Activated CD8-positive, alpha-beta memory T cell treated with anti-CD3 and anti-CD28 coated beads, Interleukin-2, amount 50 U/mL, for 48 hours (primary cell): ENCODE measurements around the gene PLA2G6.
"Not testable (repeated sequence)": the region's sequence is repeated elsewhere in the genome, so short reads cannot be mapped to it uniquely, and the experiment has no call there.

Experiments
- DNase-seq: peaks from one replicate; pipeline ENCODE4 v3.0.0-alpha.2; 2020

Gene PLA2G6

DNA sequence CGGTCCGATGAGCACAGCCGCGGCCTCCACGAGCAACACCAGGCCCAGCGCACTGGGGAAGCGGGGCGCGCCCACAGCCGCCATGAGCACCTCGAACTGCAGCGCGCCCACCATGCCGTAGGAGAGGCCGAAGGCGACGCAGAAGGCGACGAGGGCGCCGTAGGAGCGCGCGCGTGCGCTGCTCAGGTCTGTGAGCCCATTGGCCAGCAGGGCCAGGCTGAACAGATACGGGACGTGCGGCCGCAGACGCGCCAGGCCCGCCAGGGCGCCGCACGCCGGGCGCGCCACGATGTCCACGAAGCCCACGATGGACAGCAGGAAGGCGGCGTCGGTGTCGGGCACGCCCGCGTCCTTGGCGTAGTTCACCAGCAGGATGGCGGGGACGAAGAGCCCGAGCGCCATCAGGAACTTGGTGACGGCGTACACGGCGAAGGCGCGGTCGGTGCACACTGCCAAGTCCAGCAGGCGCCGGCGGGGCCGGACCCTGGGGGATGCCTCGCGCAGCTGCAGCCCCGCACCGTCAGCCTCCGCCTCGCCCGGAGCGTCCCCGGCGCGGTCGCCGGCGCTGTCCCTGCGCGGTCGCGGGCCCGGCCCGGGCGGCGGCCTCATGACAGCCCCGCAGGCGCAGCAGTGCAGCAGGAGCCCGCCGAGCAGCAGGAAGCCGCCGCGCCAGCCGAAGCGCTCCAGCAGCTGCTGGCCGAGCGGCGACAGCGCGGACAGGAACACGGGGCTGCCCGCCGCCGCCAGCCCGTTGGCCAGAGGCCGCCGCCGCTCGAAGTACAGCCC lies 100.6 kb downstream of the PLA2G6 start:
- DNase-seq = no peak

DNA sequence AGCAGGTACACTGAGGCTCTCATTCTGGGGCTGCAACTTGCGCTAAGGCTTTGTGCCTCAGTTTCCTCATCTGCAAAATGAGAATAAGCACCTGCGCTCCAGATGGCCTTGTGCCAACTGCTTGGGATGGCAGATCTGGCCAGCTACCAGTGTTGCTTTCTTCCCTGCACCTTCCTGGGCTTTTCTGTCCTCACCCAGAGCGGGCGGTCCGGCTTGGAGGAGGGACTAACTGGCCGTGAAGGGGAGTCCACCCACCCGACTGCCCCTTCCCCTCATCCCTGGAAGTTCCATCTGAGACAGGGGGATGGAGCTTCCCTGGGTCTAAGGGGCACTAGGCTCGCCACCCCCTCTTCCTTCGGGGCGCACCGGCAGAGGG lies 101.2 kb downstream of the PLA2G6 start:
- DNase-seq = no peak

DNA sequence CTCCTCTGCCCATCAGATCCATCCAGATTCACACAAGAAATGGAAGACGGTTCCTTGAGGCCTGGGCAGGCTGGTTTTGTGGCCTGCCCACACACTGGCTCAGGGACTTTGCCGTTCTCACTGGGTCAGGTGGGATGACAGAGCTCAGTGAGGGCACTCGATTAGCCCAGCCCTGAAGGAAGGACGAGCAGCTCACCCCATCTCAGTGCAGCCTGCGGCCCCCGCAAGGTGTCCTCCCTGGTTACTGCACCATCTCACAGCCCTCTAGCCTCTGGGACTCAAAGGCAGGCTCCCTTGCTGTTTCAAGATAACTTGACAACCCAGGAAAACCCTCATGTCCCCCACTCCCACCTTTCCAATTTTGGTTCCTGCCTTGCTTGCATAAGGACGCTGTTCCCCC lies 101.8 kb downstream of the PLA2G6 start:
- no peak for DNase-seq

DNA sequence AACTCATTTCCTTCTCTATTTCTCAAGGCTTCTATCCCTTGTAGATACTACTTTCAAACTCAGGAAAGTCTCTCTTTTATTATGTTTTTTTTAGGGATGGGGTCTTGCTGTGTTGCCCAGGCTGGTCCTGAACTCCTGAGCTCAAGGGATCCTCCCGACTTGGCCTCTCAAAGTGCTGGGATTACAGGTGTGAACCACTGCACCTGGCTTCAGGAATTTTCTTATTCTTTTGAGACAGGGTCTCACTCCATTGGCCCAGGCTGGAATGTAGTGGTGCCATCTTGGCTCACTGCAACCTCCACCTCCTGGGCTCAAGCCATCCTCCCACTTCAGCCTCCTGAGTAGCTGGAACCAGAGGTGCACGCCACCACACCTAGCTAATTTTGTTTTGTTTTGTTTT lies 102.4 kb downstream of the PLA2G6 start:
- DNase-seq = not testable (repeated sequence)

DNA sequence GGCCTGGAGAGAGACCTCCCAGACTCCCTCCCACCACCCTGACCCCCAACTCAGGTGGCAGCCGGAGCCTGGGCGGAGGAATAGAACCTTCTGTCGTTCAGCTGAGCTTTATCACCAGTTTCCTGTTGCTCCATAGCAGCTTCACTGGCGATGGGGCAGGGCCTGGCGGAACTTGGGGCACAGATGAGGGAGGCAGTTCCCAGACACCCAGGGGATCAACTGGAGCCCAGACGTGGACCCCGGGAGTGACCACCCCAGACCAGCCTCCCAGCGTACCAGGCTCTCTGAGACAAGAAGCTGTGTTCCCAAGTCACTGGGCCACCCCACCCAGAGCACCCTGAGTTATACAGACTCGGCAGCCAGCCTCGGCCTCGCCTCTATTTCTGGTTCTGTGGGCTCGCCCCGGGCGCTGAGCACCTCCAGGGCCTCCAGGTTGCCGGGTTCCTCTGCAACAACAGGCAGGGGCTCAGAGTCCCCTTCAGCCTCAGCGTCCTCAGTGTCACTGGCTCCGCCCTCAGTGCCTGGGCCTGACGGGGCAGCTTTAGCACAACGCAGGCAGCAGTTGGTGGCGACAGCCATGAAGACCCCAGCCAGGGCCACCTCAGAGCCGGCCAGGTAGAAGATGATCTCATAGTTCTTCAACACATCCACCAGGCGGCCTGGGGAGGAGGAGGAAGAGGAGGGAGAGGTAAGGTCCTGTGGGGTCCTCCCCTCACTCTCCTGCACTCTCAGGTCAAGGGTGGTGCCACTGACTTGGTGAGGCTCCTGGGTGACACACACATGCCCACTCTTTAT lies 103.4 kb downstream of the PLA2G6 start:
- no peak for DNase-seq

DNA sequence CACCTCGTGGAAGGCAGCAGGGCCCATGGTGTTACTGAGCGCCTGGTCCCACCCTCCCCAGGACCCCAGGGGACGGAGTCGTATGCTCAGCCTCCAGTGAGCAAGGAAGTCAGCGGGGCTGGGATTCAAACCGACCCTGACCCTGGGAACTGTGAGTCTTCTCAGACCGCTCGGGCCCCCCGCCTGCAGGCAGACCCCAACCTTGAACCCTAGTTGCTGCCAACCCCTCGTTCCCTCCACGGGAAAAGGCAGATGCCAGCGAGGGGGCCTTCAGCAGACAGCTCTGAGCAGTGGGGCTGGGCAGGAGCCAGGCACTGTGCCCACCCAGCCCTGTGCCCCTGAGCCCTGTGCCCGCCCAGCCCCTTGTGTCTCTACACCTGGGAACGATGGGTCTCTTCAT lies 104.0 kb downstream of the PLA2G6 start:
- no peak for DNase-seq

DNA sequence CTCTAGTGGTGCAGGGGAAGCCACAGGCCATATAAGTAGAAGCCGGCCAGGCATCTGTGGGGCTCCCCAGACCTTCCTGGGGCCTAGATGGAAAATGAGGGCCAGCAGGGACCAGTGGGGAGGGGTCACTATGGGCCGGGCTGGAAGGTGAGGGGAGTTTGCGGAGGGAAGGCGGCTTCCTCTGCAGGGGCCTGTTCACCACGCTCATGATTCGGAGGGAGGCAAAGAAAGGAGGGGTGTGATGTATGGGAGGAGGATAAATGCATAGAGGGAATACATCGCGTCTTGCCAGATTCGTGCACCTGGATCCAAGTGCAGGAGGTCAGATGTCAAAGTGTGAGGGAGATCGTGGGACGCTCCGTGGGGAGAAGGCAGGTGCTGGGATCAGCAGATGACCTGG lies 104.5 kb downstream of the PLA2G6 start:
- DNase-seq = no peak

DNA sequence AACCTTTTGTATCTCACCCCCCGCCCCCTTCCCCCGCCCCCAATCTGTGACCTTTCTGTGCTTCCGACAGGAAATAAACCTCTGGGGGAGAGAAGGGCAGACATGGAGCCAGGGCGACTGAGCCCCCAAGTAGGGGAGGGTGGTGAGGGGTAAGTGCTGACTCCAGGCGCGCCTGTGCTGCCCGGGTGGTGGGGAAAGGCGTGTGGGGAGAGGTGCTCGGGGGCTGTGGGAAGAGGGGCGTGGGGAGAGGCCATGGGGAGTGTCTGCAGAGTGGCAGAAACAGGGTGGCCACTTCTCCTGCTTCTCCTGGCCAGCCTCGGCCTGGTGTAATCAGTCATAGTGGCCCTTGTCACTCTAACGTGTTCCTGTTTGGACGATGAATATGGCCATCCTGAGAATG lies 105.7 kb downstream of the PLA2G6 start:
- DNase-seq = no peak

DNA sequence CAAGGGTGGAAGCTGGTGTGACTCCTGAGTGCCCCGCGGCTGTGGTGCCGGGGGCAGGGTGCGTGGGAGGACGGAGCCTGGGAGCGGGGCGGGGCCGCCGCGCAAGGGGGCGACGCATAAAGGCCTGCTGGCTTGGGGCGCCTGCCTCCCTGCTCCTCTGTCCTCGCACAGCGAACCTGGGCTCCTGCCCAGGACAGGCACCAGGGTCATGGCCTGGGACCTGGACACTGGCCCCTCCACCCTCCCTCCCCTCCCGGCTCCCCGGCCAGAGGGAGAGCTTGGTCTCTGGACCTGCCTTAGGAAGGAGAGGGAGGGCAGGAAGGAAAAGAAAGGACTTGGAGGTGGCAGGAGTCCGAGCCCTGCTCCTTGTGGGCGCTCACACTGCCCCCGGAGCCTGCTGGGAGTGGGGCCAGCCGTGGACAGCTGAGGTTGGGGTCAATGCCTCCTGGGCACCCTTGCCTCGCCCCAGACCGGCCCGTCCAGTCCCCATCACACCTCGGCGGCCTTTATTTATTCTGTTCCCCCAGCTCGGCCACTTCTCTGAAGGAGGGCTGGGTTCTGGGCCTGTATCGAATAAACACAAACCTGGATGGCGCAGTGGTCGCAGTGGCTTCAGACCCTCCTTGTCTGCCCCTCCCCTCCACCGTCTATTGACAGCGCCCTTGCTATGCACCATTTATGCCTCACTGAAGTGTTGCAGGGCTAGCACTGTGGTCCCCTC lies 106.4 kb downstream of the PLA2G6 start:
- DNase-seq = no peak

DNA sequence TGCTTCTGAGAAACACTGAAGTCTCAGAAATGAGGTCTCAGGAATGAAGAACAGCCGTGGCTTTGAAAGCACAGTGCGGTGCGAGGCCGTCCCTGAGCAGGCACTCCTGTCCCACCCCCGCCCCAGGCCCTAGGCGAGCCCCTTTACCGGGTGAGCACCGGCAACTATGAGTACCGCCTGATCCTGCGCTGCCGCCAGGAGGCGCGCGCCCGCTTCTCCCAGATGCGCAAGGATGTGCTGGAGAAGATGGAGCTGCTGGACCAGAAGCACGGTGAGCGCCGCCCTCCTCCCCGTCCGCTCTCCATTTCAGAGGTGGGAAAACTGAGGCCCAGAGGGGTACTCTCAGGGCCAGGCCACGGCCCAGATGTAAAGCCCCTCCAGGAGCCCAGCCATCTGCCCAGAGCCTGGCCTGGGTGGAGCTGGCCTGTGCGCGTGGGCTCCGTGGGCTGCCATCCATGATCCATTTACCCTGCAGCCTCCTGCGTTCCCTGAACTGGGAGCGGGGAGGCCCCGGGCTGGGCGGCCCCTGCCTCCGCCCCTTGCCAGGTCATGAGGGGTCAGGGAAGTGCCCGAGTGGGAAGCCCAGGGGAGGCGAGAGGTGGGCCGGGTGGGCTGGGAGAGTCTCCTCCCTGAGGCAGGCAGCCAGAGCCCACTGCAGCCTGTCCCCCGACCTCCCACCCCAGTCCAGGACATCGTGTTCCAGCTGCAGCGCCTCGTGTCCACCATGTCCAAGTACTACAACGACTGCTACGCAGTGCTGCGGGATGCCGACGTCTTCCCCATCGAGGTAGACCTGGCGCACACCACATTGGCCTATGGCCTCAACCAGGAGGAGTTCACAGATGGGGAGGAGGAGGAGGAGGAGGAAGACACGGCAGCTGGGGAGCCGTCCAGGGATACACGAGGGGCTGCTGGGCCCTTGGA lies 107.2 kb downstream of the PLA2G6 start:
- DNase-seq = no peak

DNA sequence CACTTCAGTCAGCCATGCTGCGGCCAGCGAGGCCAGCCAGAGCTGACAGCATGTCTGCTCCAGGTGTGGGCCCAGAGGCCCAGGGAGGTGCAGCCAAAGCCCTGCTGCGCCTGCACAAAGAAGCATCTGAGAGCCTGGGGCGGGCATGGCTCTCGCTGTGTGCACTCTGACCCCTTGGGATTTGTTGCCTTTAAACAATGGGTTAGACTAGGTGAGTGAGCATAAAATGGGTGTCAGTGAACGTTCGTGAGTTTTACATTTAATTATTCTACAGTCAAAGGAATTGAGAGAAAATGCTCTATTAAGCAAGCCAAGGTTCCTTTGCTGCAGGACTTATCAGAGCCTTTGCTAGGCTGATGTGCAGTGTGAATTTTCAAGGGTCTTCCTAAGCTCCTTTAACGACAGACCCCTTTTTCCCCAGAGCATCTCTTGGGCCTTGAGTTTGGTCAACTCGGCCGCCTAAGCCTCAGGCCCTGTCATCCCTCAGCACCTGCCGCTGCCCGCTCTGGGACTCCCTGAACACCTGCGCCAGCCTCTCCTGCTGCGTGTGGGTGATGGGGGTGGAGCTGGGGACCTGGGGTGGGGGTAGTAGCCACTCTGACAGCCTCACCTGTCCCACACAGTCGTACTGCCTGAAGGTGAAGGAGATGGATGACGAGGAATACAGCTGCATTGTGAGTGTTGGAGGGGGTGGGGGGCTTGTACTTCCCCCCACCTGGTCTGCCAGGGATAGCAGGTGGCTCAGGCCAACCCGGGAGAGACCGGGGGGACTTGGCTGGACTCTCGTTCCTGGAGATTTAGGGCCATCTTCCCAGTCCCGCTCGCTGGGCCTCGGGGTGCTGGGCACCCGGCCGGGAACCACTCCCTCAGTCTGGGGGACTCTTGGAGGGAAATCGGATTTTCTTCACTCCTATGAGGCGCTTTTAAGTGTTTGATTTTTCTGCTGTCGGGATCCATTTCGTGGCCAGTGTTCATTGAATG lies 108.2 kb downstream of the PLA2G6 start:
- DNase-seq = no peak

DNA sequence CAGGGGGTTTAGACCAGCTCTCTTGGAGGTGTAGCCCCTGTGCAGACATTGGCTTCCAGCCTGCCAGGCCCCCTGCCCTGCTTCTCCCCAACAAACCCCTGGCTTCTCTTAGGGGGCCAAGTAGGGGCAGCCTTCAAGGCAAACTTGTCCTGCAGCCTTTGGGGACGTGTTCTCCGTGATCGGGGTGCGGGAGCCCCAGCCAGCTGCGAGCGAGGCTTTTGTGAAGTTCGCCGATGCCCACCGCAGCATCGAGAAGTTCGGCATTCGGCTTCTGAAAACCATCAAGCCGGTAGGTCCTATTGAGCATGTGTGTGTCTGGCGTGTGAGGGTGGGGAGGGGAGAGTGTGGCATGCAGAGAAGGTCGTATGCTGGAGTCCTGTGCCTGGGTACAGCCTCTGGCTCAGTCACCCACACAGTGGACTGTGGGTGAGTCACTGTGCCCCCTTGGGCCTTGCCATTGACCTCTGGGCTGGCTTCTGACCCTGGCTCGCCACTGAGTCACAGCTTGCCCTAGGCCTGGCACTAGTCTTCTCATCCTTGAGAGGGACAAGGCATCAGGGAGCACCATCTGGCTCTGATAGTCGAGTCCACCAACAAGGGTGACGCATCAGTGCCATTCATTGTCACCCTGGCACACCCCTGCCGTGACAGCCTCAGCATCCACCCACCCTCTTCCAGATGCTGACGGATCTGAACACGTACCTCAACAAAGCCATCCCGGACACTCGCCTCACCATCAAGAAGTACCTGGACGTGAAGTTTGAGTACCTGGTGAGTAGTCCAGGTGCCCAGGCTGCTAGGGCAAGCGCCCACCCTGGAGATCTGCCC lies 109.1 kb downstream of the PLA2G6 start:
- no peak for DNase-seq

DNA sequence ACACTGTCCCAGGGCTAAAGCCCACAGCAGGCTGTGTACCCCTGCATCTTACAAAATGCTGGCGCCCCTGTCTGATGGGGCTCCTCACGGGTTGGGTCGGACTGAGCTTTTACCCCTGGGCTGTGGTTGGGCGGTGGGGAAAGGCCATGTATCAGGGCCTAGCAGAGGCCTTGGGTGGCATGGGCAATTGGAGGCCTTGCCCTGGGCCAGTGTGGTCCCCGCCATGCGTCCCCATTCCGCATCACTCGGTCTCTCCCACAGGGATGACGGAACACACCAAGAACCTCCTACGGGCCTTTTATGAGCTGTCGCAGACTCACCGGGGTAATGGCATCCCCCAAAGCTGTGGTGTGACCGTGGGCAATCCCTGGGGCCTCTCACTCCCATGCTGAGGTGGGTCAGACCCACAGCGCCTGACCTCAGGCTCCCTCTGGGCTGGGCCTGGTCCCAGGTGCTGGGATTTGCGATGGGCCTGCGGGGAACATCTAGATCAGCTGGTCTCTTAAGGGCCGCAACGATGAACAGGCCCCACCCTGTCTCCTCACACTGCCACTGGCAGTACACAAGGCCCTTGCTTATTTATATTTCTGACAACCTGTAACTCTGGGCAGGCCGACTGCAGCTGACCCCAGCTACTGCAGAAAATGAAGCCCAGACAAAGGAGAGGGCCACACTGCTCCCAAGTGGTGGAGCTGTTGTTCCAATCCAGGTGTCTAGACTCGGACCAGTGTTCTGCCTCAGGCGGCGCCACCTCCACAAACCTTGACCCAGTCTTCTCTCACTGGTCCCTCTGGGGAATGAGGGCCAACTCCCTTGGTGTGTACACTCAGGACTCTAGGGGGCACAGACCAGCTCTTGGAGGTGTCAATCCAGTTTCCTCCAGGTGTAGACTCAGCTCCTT lies 110.0 kb downstream of the PLA2G6 start:
- DNase-seq = no peak

DNA sequence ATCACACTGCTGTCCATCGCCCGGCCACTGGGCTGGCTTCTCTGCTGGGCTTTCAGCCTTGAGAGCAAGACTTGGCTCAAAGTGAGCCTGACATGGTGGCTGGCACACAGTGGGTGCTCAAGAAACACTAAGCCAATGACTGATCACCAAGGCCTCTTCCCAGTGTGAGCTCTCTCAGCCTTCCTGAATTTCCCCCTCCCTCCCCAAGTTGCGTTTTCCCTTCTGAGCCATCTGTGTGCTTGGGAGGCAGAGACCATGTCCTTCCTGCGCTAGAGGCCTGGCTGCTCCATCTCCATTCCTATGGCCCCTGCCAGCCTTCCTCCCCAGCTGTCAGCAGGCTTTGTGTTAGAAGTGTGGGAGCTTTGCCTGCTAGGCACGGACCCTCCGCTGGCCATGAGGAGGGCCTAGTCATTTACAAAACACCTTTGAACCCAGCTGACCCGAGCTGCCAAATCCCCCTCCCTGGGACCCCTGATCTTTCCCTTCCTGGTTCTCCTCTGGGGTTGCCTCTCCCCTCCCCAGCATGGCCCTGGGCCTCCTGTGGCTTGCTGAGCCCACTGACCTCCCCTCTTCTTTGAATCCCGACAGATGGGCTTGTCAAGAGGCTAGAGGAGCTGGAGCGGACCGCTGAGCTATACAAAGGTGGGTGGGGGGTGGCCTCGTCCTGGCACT lies 111.2 kb downstream of the PLA2G6 start:
- no peak for DNase-seq

DNA sequence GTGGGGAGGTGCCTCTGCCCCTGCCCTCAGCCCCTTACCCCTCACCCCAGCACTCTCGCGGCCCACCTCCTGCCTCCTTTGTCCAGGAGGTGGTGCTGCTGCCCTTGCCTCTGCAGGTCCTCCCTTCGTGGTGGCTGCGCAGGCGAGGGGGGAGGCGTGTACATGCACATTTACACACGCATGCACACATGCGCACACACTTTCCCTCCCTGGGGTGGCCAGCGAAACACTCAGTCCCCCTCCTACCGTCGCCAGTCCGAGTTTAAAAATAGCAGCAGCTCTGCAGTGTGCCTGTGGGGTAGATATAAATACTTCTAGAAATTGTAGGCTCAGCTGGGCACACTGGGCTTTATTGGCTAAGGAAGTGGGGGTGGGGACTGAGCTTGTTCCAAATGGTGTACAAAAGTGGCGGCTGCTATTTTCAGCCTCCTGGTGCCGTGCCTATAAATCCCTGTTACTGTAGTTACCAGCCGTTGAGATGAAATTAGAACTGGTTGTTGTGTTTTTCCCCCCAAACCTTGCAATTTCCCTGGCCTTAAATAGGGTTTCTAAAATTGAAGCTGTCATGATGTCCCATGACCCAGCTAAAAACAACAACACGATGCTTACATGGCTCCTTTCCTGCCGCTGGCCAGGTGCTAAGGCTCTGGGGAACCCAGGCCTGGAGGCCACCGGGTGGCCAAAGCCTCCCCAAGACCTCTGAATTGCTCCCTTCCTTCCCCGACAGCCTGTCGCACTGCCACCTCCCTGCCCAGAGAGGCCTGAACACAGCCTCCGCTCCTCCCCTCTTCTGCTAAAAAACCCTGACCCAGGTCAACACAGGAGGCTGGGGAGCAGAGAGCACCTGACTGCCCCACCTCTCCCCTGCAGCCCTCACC lies 112.0 kb downstream of the PLA2G6 start:
- DNase-seq = no peak

DNA sequence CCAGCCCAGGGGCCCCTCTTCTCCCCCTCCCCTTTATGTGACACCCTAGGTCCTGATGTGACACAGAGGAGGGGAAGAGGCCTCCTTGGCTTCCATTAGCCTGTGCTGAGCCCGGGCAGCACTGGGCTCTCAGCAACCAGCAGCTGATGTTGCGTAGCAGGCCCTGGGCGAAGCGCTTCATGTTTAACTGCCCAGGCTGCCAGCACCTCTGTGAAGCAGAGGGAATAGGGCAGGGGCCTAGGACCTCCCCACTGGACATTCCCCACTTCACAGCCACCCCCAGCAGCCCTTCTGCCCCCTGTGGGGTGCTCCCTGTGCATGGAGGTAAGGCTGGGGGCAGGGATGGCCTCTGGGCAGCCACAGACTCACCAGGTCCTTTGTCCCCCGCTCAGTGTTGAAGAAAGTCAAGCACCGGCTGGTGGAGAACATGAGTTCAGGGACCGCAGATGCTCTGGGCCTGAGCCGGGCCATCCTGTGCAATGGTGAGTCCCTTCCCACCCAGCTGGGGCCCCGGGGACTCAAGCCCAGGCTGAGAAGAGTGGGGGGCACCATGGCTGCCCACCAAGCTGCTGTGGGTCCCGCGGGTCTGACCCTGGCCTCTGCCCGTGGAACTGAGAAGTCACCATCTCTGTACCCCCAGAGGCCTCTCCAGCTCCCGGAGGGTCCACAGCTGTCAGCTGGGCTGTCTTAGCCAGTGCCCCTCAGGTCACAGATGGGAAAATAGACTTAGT lies 112.8 kb downstream of the PLA2G6 start:
- no peak for DNase-seq

DNA sequence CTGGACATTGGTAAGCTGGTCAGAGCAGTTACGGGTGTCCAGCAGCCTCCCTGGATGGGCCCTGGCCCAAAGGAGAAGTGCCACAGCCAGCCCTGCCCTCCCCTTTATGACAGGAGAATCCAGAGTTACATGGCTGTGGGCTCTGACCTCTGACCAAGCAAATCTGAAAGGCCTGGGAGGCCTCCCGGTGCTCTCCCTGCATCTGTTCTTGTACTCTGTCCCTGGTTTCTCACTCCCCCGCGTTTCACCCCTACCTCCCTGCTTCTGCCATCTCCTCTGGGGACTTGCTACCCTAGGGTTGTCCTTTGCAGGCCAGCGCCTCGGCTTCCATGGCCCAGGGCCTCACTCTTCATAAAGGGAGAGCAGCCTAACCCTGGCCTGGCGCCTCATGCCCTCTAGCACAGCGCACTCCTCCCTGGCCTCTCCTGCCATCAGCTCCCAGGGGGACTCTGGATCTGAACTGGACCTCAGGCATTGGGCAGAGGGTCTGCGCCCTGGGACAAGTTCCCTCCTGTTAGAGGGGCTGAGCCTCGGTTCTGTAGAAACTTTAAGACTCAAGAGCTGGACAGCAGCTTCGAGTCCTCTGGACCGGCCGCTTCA lies 113.8 kb downstream of the PLA2G6 start:
- DNase-seq = no peak
